Stimulated activated CD8-positive, alpha-beta memory T cell treated with anti-CD3 and anti-CD28 coated beads, Interleukin-15, amount 100 ng/mL, for 1 hour (primary cell): ENCODE measurements around the gene SVIL.
"Not testable (repeated sequence)": the region's sequence is repeated elsewhere in the genome, so short reads cannot be mapped to it uniquely, and the experiment has no call there.

ENCODE experiments used
- DNase-seq: peaks from one replicate; pipeline ENCODE4 v3.0.0-alpha.2; 2020; ENCODE audit warnings: low read depth

SVIL gene

DNA sequence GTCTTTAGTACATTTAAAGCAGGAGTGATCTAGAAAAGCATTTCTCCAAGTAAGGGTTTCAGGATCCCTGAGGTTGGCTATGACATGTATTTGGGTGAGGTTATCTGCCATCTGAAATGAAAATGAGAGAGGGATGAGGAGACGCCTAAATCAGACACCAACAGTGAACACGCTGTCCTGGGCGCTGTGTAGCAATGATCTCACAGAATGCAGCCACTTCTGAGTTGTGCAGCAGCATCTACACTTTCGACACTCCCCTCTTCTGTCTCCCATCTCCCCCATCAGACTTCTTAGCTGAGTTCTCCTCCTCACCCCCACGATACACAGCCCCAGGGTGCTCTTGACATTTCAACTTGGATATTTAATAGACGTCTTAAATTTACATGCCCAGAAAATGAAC lies 95.4 kb downstream of the SVIL start:
- DNase-seq: no peak

GRCh38 chr10:29537799-29538198 lies 97.0 kb downstream of the SVIL start:
- no peak for DNase-seq

DNA sequence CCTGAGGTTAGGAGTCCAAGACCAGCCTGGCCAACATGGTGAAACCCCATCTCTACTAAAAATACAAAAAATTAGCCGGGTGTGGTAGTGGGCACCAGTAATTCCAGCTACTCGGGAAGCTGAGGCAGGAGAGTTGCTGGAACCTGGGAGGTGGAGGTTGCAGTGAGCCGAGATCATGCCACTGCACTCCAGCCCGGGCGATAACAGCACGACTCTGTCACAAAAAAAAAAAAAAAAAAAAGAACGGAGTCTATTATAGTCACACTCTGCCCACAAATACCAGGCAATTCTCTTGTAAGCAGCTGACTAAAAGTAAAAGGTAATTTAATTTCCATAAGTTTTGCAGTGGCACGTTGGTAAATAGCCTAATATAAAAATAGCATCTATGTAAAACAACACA lies 98.1 kb downstream of the SVIL start:
- DNase-seq: not testable (repeated sequence)

GRCh38 chr10:29535778-29536453 lies 98.9 kb downstream of the SVIL start:
- DNase-seq: no peak

GRCh38 chr10:29535012-29535777 lies 99.6 kb downstream of the SVIL start:
- DNase-seq: no peak

GRCh38 chr10:29534590-29534989 lies 100.2 kb downstream of the SVIL start:
- no peak for DNase-seq

DNA sequence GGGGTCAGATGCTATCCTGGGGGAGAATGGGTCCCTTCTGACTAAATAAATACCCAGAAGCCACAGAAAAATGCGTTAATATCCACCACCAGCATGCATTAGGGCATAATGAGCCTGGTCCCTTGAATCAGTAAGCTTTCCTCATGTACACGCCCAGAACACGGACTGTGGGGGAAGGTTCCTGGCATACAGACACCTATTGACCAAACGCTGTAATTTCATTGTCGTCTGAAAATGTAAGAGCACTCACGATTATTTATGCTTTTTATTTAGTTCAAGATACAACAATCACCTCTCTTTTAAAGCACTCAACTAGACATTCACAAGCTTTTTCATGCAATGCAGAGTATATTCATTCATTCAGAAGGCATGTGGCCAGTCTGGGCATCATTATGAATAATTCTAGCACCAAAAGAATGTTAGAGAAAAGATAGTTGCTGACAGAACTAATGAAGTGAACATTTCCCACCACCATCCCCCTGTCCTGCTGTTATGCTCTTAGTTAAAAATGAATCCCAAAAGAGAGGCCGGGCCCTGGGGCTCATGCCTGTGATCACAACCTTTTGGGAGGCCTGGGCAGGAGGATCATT lies 101.0 kb downstream of the SVIL start:
- no peak for DNase-seq

GRCh38 chr10:29533046-29533445 lies 101.7 kb downstream of the SVIL start:
- DNase-seq: no peak

DNA sequence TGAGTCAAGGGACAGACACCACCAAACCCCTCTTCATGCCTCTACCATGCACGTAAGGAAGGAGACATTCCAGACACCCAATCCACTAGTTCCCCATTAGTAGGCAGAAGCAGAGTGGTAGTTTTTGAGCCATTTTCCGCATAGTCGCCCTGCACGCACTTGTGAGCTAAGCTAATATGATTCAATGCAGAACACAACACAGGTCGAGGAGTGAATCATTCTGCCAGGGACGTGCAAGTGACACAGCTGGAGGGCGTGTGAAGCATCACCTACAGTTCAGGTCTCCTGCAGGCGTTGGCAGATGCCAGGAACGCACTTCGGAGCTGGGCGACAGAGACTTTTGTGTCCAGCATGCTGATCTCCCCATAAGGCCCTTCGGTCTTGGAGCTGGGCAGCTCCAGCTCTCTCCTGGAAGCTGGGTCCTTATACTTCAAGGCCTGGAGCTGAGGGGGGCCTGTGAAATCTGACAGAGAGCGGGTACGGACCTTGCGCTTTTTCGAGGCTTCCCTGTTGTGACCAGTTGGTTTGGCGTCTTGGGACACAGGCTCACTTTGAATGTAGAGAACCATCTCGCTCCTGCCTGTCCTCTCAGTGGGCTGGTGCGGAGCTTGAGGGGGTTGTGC lies 102.4 kb downstream of the SVIL start:
- DNase-seq: no peak

GRCh38 chr10:29530112-29530976 lies 104.4 kb downstream of the SVIL start:
- DNase-seq: no peak

- no peak for DNase-seq
Measured at GRCh38 chr10:29529146-29529545, 105.6 kb downstream of the SVIL start.

GRCh38 chr10:29525762-29526161 lies 109.0 kb downstream of the SVIL start:
- no peak for DNase-seq

DNA sequence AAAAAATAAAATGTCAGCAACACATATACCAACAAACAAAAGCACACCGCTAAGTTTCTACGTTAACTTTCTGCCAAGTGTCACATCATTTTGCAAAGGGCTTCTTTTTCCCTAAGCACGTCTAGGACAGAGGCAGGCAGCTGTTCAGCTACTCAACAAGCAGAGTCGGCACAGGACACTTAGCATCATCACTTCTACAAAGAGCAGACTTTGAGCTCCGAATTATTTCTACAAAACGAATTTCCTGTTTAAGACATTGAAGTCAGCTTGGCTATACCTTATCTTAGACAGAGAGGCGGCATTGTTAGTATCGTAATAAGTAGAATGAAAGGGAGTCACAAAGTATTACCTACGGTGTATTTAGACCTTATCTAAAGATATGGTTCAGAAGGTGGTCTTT lies 110.1 kb downstream of the SVIL start:
- DNase-seq: no peak

- DNase-seq: no peak
Measured at GRCh38 chr10:29524294-29524693, 110.5 kb downstream of the SVIL start.

DNA sequence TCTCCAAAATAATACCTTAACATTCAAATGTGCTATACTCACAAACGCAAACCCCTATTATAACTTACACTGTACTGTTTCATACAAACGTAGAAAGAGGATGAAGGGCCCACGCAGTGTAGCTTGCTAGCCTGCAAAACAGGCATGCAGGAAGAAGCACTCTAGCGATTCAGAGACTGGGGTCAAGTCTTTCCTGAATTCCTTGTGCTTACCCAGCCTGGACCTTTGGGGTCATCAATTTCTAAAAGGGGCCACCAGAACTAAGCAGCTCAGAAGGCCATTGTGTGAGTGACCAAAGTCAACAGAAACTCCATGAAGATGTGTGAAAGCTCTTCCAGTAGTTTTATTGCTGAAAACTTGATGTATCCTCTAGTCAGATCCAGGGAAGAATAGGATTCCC lies 111.9 kb downstream of the SVIL start:
- no peak for DNase-seq

- no peak for DNase-seq
Measured at GRCh38 chr10:29522061-29522855, 112.5 kb downstream of the SVIL start.

GRCh38 chr10:29519659-29520058 lies 115.1 kb downstream of the SVIL start:
- no peak for DNase-seq

DNA sequence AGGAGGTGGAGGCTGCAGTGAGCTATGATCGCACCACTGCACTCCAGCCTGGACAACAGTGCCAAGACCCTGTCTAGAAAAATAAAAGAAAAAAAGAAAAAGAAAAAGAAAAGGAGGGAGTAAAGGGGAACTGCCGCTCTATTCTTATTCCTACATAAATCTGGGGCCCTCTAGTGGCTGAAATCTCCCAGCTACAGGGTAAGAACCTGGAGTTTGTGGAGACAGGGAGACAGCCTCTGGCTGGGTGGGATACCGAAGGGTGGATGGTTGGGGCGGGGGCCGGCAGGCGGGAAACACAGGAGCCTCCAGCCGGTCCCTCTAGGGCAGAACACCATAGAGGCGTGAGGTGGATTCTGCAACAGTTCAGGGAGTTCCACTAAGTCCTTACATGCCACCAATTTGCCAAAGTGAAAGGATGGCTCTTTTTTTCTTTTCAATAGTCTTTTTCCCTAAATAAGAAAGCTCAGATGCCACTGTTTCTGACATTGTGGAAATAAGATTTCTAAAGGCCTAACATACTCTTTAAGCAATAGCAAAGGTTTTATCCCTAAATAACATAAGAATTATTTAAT lies 117.3 kb downstream of the SVIL start:
- DNase-seq: no peak

GRCh38 chr10:29516309-29516932 lies 118.3 kb downstream of the SVIL start:
- DNase-seq: not testable (repeated sequence)

DNA sequence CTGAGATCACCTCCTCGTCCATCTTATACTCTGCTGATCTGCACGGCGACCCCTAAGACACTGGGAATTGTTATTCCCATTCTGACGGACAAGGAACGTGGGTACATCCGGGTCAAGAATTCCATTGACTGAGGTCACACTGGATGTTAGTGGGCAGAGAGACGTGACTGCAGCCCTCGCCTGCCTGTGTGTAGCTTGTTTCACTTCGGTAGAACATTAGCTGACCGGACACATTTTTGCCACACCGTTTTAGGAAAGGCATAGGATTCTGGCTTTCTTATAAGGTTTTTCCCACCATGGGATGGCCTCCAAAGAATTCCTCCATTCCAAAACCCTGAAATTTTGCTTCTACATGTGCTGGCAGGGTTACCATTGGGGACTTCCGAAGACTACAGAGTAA lies 118.9 kb downstream of the SVIL start:
- not testable (repeated sequence) for DNase-seq
